ENCODE results near the gene KISS1R.
A peak's percentile ranks its signal among the peaks of the same experiment; 100 is the strongest.

KISS1R gene

GRCh38 chr19:939439-939838 is 22.3 kb downstream of the KISS1R start:
- DNase-seq (ENCODE audit: low read depth): no peak

- DNase-seq (ENCODE audit: low read depth): no peak
Measured at GRCh38 chr19:939922-940321, 22.8 kb downstream of the KISS1R start.

GRCh38 chr19:940591-941291 is 23.6 kb downstream of the KISS1R start:
- peak; percentile 63 for DNase-seq (ENCODE audit: low read depth)

- no peak for DNase-seq (ENCODE audit: low read depth)
Measured at GRCh38 chr19:941292-942132, 24.4 kb downstream of the KISS1R start.

GRCh38 chr19:942133-942645 is 25.1 kb downstream of the KISS1R start:
- no peak for DNase-seq (ENCODE audit: low read depth)

- DNase-seq (ENCODE audit: low read depth): no peak
Measured at GRCh38 chr19:943551-944170, 26.5 kb downstream of the KISS1R start.

GRCh38 chr19:944171-944567 is 27.0 kb downstream of the KISS1R start:
- DNase-seq (ENCODE audit: low read depth): no peak

GRCh38 chr19:944663-945241 is 27.6 kb downstream of the KISS1R start:
- no peak for DNase-seq (ENCODE audit: low read depth)

- DNase-seq (ENCODE audit: low read depth): no peak
Measured at GRCh38 chr19:945401-946252, 28.5 kb downstream of the KISS1R start.

- no peak for DNase-seq (ENCODE audit: low read depth)
Measured at GRCh38 chr19:947090-947706, 30.1 kb downstream of the KISS1R start.

- no peak for DNase-seq (ENCODE audit: low read depth)
Measured at GRCh38 chr19:947707-948539, 30.8 kb downstream of the KISS1R start.

- no peak for DNase-seq (ENCODE audit: low read depth)
Measured at GRCh38 chr19:948842-949496, 31.8 kb downstream of the KISS1R start.

- DNase-seq (ENCODE audit: low read depth): no peak
Measured at GRCh38 chr19:950352-951066, 33.4 kb downstream of the KISS1R start.

GRCh38 chr19:952049-952679 is 35.0 kb downstream of the KISS1R start:
- no peak for DNase-seq (ENCODE audit: low read depth)

- DNase-seq (ENCODE audit: low read depth): no peak
Measured at GRCh38 chr19:952680-953444, 35.7 kb downstream of the KISS1R start.

GRCh38 chr19:953445-954271 is 36.5 kb downstream of the KISS1R start:
- no peak for DNase-seq (ENCODE audit: low read depth)

- no peak for DNase-seq (ENCODE audit: low read depth)
Measured at GRCh38 chr19:954272-954671, 37.1 kb downstream of the KISS1R start.

All from activated T-cell treated with anti-CD3 and anti-CD28 coated beads for 1 hour (primary cell).